ENCODE measurements around the gene CPAMD8.
A peak's percentile ranks its signal among the peaks of the same experiment; 100 is the strongest.

Gene CPAMD8

DNA sequence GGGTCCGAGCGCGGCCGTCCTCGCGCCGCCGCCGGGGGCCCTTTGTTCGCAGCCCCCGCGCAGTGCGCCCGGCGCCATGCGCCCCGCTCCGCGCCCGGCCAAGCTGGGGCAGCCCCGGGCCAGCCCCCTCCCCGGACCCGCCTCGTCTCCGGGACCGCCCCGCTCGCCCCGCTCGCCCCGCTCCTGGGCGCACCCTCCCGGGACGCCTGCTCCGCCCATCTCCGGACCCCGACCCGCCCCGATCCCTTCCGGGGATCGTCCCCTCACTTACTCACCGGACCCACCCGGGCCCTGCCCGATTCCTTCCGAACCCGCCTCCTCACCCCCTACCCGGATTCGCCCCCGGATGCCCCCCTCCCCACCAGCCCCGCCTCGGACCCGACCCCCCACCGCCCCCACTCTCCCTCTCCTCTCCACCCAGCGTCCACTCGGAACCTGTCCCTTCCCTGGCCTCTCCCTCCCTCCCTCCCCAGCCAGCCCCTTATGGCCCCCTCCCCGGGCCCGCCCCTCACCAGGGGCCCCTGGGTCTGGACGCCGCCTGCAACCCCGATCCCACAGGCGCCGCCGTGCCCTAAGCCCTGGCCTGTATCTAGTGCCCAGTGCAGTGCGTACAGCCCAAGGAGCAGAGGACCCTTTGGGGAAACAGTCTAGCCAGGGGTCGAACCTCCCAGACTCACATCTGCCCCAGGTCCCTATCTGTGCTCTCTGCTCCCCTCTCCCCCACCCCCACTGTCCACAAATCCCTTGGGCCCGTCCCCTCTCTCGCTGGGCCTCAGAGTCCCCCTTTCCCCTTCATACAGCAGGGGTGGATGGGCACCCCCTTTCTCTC lies at the start of gene CPAMD8:
TSS of gene CPAMD8 (minus strand) at position 105 of the 829 bp plus-strand sequence. CDS start 168 bp downstream, outside the sequence.
- DNase-seq, result no peak

DNA sequence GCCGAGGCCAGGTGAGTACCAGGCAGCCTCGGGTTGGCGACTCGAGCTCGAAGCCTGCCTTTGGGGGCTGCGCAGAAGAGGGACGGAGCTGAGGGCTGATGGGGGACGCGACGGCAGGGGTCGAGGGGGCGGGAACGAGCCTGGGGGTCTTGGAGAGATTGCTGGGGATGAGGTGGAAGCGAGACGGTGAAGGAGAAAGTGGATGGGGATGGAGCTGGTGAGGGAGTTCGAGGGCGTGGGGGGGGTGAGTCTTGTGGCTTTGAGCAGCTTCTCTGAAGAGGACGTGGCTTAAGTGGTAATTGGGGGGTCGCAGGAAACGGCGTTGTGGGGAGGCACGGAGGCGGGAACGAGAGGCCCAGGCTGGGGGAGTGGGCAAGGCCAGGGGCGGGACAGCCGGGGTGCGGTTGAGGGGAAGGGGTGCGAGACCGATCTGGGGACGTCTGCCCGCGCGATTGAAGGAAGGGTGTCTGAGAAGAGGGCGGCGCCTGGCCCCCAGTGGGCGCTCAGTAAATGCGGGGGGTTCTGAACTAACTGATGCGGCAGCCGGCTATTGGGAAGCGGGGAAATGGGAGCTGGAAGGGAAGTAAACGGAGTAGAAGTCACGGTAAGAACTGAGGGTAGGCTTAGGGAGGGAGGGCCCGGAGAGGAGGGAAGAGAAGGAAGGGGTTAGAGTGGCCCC lies 49.4 kb upstream of the CPAMD8 start:
- peak; percentile 62 for DNase-seq

- DNase-seq, result peak; percentile 99
Observed at GRCh38 chr19:17075035-17075863, 48.6 kb upstream of the CPAMD8 start, which contains the start of the genes HAUS8 and MYO9B. Gene HAUS8 (minus strand): TSS chr19:17075452. CDS start chr19:17075422, 30 bp downstream. Gene MYO9B (plus strand): TSS chr19:17075777. CDS start chr19:17101718, 25,941 bp downstream.

DNA sequence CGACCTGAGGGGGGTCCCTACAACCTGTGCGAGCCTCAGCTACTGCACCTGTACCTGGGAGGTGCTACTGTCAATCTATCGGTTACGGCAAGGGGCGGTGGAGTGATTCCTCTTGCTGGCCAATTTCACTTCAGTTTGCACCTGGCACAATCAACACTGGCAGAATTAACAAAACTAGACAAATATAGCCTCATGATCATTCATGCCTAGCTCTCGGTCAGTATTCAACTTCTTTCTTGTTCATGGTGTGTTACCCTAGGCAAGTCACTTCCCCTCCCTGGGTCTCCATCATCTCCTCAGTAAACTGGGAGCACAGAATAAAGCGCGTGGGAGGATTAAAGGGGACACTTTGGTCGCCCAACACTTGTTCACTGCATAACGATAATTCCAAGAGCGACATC lies 48.0 kb upstream of the CPAMD8 start:
- no peak for DNase-seq

DNA sequence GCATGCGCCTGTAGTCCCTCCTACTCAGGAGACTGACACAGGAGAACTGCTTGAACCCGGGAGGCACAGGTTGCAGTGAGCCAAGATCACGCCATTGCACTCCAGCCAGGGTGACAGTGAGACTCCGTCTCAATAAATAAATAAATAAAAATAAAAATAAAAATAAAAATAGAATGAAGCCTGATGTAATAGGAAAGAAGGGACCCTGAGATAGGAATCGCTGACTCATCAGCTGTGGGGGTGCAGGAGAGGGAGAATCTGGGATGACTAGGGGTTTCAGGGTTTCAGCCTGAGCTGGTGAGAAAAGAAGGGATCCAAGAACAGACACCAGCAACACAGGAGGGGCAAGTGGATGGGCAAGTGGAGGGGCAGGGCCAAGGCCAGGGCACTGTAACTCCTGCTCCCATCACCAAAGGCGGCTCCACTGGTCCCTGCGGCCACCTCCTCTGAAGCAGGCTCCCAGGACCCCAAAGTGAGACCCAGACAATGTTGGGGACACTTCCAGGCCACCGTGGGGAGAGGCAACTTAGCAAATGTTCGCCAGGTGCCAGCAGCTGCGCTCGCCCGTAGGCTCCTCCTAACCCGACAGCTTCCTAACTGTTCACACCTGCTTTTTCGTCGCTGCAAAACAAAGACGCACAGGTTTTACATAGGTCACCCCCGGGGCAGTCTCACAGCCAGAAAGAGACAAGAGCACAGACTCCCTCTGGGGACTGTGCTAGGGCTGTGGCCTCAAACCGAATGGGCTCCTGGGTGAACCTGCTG lies 47.4 kb upstream of the CPAMD8 start:
- DNase-seq, result peak; percentile 12

DNA sequence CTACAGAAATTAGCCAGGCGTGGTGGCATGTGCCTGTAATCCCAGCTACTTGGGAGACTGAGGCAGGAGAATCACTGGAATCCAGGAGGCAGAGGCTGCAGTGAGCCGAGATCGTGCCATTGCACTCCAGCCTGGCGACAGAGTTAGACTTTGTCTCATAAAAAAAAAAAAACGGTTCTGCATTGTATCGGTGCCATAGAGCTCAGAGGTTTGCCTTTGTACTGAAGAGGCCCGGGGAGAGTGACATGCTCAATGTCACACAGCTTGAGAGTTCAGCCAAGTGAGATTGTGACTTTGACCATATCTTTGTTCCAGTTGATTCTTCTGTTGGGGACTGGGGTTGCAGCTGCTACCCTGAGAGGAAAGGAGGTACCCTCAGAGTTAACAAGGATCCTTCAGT lies 44.3 kb upstream of the CPAMD8 start:
- DNase-seq, result no peak

GRCh38 chr19:17070421-17070820 lies 43.8 kb upstream of the CPAMD8 start:
- no peak for DNase-seq

- DNase-seq, result no peak
Observed at GRCh38 chr19:17069193-17069592, 42.6 kb upstream of the CPAMD8 start.

- no peak for DNase-seq
Observed at GRCh38 chr19:17063428-17063827, 36.8 kb upstream of the CPAMD8 start.

GRCh38 chr19:17061691-17062090 lies 35.1 kb upstream of the CPAMD8 start:
- DNase-seq, result no peak

- DNase-seq, result no peak
Observed at GRCh38 chr19:17061205-17061604, 34.6 kb upstream of the CPAMD8 start.

DNA sequence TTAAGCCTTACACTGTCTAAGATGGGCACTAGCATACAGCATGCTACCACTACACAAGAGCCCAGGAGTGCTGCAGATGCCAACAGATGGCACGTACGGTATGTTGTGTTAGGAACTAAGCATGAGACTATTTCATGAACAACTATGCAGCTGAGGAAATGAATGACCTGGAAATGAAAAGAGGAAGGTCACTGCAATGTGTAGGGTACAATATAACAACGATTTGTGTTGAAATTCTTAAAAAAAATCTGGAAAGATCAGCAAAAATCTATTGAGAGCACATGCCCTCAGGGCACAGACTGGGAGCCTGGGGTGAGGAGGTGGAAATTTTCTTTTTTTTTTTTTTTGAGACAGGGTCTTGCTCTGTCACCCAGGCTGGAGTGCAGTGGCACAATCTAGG lies 34.2 kb upstream of the CPAMD8 start:
- DNase-seq, result no peak

DNA sequence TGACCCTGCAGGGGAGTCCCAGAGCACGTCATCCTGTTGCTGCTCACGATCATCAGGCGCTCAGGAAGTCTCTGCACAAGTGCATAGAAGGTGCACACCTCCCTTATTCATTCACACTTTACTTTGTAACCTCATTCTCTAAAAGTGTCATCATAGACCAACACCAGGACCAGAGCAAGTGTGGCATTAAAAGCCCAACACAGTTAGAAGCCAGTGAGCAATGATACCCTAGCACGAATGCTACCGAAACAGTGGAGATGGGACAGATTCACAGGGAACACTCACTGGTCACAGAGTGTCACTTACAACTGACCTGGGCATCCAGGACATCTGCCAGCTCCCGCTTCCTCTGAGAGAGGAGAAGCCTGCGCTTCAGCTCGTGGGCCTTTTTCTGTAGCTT lies 31.6 kb upstream of the CPAMD8 start:
- no peak for DNase-seq

GRCh38 chr19:17055636-17056035 lies 29.0 kb upstream of the CPAMD8 start:
- DNase-seq, result no peak

DNA sequence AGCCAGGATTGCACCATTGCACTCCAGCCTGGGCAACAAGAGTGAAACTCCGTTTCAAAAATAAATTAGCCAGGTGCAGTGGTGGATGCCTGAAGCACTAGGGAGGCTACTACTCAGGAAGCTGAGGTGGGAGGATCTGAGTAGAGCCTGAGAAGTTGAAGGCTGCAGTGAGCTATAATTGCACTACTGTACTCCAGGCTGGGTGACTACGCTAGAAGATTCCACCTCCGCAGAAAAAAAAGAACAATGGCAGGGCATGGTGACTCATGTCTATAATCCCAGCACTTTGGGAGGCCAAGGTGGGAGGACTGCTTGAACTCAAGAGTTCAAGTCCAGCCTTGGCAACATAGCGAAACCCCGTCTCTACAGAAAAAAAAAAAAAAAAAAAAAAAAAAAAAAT lies 28.1 kb upstream of the CPAMD8 start:
- no peak for DNase-seq

DNA sequence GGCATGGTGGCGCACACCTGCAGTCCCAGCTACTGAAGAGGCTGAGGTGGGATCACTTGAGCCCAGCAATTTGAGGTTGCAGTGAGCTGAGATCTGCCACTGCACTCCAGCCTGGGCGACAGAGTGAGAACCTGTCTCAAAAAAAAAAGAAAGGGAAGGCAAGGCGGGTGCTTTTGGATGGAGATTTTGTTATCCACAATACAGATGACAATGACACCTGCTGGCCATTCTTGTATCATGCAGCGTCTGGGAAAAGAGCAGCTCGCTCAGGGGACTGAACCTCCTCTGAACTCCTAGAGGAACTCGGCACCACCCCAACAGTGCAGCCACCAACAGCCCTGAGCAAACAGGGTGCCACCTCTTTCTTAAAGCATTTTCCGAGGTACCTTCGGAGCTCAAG lies 25.8 kb upstream of the CPAMD8 start:
- no peak for DNase-seq

- no peak for DNase-seq
Observed at GRCh38 chr19:17049711-17050280, 23.2 kb upstream of the CPAMD8 start.

DNA sequence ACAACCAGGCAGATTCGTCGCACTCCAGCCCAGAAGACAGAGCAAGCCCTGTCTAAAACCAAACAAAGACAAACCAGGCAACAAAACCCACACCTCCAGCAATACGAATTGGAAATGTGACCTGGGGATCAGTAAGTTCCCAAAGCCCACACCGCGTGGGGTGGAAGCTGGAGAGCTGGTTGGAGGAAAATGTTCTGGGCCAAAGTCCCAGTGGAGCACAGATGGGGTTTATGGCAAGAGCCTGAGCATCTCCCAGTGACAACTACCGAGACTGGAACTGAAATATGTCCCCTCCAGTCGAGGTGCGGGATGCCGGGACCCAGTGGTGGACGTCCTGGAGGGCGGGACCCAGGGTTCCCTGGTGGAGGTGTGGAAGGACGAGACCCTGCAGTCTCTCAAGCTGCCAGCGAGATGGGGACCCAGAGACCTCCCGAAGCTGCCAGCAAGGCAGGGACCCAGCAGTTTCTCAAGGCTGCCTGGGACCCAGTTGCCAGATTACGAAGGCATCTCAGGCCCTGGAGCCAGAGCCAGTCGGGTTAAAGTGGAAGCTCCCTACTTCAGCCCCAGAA lies 22.4 kb upstream of the CPAMD8 start:
- DNase-seq, result no peak

- DNase-seq, result no peak
Observed at GRCh38 chr19:17045907-17046502, 19.4 kb upstream of the CPAMD8 start.

DNA sequence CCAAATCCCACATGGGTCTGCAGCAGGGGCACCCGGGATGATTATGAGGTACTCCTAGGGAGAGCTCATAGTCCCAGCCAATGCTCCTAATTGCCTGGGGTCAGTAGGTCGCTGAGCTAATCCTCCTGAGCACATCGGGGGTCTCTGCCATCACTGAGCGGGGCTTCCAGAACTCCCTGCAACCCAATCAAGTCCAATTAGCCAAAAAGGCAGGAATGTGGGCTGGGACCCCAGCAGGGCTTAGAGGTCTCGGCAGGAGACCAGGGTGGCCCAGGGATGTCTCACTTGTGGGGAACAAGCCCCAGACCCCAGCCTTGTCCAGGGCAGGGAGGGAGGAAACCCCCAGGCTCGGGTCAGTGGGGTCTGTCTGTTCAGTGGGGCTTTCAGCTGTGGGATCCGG lies 17.1 kb upstream of the CPAMD8 start:
- no peak for DNase-seq

DNA sequence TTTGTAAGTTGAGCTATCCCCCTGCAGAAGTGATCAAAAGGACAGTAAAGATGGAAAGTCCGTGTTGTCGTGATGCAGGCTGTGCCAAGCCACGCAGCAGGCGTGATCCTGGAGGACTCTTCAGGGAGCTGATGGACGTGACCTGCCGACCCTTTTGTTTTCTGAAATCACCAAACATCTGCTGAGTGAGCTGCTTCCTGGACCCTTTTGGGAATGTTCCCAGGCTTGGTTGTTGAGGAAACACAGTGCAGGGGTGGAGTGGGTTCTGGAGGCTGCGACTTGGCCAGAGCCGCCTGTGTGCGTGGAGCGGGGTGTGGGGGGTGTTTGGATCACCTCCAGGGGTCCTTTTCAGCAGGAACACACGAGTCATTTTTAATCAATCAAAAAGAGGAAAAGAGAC lies 15.4 kb upstream of the CPAMD8 start:
- no peak for DNase-seq

Measured in activated gamma-delta T cell treated with Interleukin-2 at 50 U/mL for 16 hours (primary cell).